Astrocyte (in vitro differentiated cells and primary cell): ENCODE results near the gene LPIN3.

Experiments used
- EZH2 ChIP-seq: IDR thresholded peaks from 2 replicates; pipeline ENCODE4 v1.6.1; 2012; ENCODE audit warnings: mild to moderate bottlenecking, low read length, inconsistent platforms; ENCODE audit not compliant: insufficient read depth
- TF ChIP-seq, protein P1 (sequence below): IDR thresholded peaks from 2 replicates; pipeline ENCODE4 v1.5.1; 2011; ENCODE audit warnings: low read depth, mild to moderate bottlenecking, inconsistent platforms, low read length, moderate library complexity; ENCODE audit not compliant: insufficient read depth

DNA sequence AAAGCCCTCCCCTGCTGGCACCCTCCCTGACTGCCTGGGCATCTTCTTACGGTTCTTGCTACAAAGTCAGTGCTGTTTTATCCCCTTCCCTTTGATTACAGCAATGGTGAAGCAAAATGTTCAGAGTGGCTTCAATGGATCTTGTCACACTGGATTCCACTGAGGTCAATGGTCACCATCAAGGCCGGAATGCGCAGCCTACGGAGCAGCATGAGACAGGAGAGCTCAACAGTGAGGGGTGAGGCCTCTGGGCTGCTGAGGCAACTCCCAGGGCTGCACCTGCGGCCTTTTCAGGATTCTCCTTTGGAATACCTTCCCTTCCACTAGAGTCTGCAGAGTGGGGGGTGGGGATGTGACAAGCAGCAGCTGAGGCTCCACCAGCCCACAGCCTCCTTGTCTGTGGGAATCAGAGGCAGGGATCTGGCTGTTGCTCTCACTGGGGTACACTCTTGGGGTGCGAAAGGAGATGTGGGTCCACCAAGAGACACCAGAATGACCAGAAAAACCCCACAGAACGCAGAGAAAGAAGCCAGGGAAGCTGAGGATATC, 66.3 kb downstream of the LPIN3 start:
- TF ChIP-seq EZH2: no peak
- TF ChIP-seq, protein P1, sequence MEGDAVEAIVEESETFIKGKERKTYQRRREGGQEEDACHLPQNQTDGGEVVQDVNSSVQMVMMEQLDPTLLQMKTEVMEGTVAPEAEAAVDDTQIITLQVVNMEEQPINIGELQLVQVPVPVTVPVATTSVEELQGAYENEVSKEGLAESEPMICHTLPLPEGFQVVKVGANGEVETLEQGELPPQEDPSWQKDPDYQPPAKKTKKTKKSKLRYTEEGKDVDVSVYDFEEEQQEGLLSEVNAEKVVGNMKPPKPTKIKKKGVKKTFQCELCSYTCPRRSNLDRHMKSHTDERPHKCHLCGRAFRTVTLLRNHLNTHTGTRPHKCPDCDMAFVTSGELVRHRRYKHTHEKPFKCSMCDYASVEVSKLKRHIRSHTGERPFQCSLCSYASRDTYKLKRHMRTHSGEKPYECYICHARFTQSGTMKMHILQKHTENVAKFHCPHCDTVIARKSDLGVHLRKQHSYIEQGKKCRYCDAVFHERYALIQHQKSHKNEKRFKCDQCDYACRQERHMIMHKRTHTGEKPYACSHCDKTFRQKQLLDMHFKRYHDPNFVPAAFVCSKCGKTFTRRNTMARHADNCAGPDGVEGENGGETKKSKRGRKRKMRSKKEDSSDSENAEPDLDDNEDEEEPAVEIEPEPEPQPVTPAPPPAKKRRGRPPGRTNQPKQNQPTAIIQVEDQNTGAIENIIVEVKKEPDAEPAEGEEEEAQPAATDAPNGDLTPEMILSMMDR: no peak
